ENCODE measurements around the gene PLAAT1. TPM values are rescaled to one million over a fixed set of nuclear protein-coding genes. Genes with fewer than 3 reads are reported as not detected.

Gene PLAAT1
- polyA plus RNA-seq, 3 donors: not detected

- no peaks in the 10 kb centered on the region for H3K4me1 Mint-ChIP-seq
- no peak overlapping the region for H3K4me3 Mint-ChIP-seq
- Histone ChIP-seq H3K4me2 (replicated peaks; ENCODE audit: extremely low read depth, low read length, poor library complexity, severe bottlenecking) (no peak overlapping the region), H3K27ac (ENCODE audit: low read depth in 1 of 2, low read length in 2 of 2) (no peak overlapping the region), H4K20me1 (ENCODE audit: insufficient read depth, low read length) (no peaks in the 10 kb centered on the region), H3K27me3 (ENCODE audit: control insufficient read depth in 2 of 2, insufficient read depth in 2 of 2, low read length in 2 of 2) (no peaks in the 10 kb centered on the region), H2AFZ (ENCODE audit: insufficient read depth, low read depth, low read length, poor library complexity, severe bottlenecking) (no peak overlapping the region), H3K79me2 (ENCODE audit: insufficient read depth, low read length) (no peaks in the 10 kb centered on the region), H3K9me3 (replicated peaks in 1 of 2; ENCODE audit: control insufficient read depth in 1 of 2, insufficient read depth in 1 of 2, low read length in 2 of 2) (no peaks in the 10 kb centered on the region), H3K4me3 (replicated peaks in 1 of 3; ENCODE audit: low read depth in 2 of 3, low read length in 3 of 3) (no peak overlapping the region), H3K9ac (ENCODE audit: insufficient read depth, low read length, poor library complexity, severe bottlenecking) (no peak overlapping the region), H3K36me3 (replicated peaks in 1 of 2; ENCODE audit: control insufficient read depth in 1 of 2, insufficient read depth in 2 of 2, low read length in 2 of 2) (no peaks in the 10 kb centered on the region), H3K4me1 (ENCODE audit: control insufficient read depth in 1 of 2, insufficient read depth in 2 of 2, low read length in 2 of 2) (no peaks in the 10 kb centered on the region)
- H3K9me3 Mint-ChIP-seq: peaks cover 0 to 4% (median 0%) of the 10 kb centered on the region in 7 donors
- H3K27ac Mint-ChIP-seq: no peak overlapping the region
- H3K36me3 Mint-ChIP-seq: no peaks in the 10 kb centered on the region
- intact Hi-C loops (cut with micrococcal nuclease): no loop called here
- no peak for DNase-seq
- H3K27me3 Mint-ChIP-seq (ENCODE audit: low read depth in 3 of 3): peaks cover 1 to 3% (median 2%) of the 10 kb centered on the region in 3 donors
- WGBS (ENCODE audit: insufficient coverage): no CpG with 5 or more reads among the region's 1 CpG
- TF ChIP-seq CTCF (IDR thresholded peaks at IDR 0.05): no peak
These were observed 60.4 kb downstream of the PLAAT1 start for GRCh38 chr3:193301433-193301832.

GRCh38 chr3:193305356-193305755 lies 64.3 kb downstream of the PLAAT1 start:
- DNase-seq: no peak
- H3K9ac ChIP-seq (ENCODE audit: insufficient read depth, low read length, poor library complexity, severe bottlenecking): no peak overlapping the region
- peaks cover 0 to 3% (median 3%) of the 10 kb centered on the region in 3 donors for H3K27me3 Mint-ChIP-seq (ENCODE audit: low read depth in 3 of 3)
- no peaks in the 10 kb centered on the region for H3K27me3 ChIP-seq (ENCODE audit: control insufficient read depth in 2 of 2, insufficient read depth in 2 of 2, low read length in 2 of 2)
- H3K4me2 ChIP-seq (replicated peaks; ENCODE audit: extremely low read depth, low read length, poor library complexity, severe bottlenecking): no peak overlapping the region
- no peaks in the 10 kb centered on the region for H3K36me3 Mint-ChIP-seq
- H3K27ac ChIP-seq (ENCODE audit: low read depth in 1 of 2, low read length in 2 of 2): no peak overlapping the region
- H3K4me3 ChIP-seq (replicated peaks in 1 of 3; ENCODE audit: low read depth in 2 of 3, low read length in 3 of 3): no peak overlapping the region
- H2AFZ ChIP-seq (ENCODE audit: insufficient read depth, low read depth, low read length, poor library complexity, severe bottlenecking): no peak overlapping the region
- no peaks in the 10 kb centered on the region for H3K4me1 Mint-ChIP-seq
- no peaks in the 10 kb centered on the region for H4K20me1 ChIP-seq (ENCODE audit: insufficient read depth, low read length)
- intact Hi-C loops (cut with micrococcal nuclease): no loop called here
- H3K9me3 ChIP-seq (replicated peaks in 1 of 2; ENCODE audit: control insufficient read depth in 1 of 2, insufficient read depth in 1 of 2, low read length in 2 of 2): no peaks in the 10 kb centered on the region
- no peak for TF ChIP-seq CTCF (IDR thresholded peaks at IDR 0.05)
- peaks cover 0 to 7% (median 0%) of the 10 kb centered on the region in 7 donors for H3K9me3 Mint-ChIP-seq
- no CpG with 5 or more reads among the region's 1 CpG for WGBS (ENCODE audit: insufficient coverage)
- H3K4me3 Mint-ChIP-seq: no peak overlapping the region
- no peaks in the 10 kb centered on the region for H3K4me1 ChIP-seq (ENCODE audit: control insufficient read depth in 1 of 2, insufficient read depth in 2 of 2, low read length in 2 of 2)
- no peak overlapping the region for H3K27ac Mint-ChIP-seq
- no peaks in the 10 kb centered on the region for H3K36me3 ChIP-seq (replicated peaks in 1 of 2; ENCODE audit: control insufficient read depth in 1 of 2, insufficient read depth in 2 of 2, low read length in 2 of 2)
- no peaks in the 10 kb centered on the region for H3K79me2 ChIP-seq (ENCODE audit: insufficient read depth, low read length)
